Stimulated activated effector memory CD8-positive, alpha-beta T cell treated with anti-CD3 and anti-CD28 coated beads, Interleukin-12 subunit alpha, Interleukin-12 subunit beta, amount 100 ng/mL, for 72 hours (primary cell): ENCODE measurements around the gene MBD3.
"Not testable (repeated sequence)": the region's sequence is repeated elsewhere in the genome, so short reads cannot be mapped to it uniquely, and the experiment has no call there.

Experiments
- ATAC-seq: fragments of 150-1000 bp; cut with Tn5 transposase; 2 replicates; pipeline ENCODE4 v1.10.0; 2021
- DNase-seq, 2 donors: peaks; one replicate each; pipeline ENCODE4 v3.0.0; 2021 to 2022; ENCODE audit warnings: low spot score in 2 of 2
- H3K27ac Mint-ChIP-seq: one replicate; pipeline ENCODE4 v1.8.0; 2022; ENCODE audit warnings: mild to moderate bottlenecking, mixed read lengths
- H3K36me3 Mint-ChIP-seq: one replicate; pipeline ENCODE4 v1.8.0; 2022; ENCODE audit warnings: mild to moderate bottlenecking, mixed read lengths
- H3K4me1 Mint-ChIP-seq: one replicate; pipeline ENCODE4 v1.8.0; 2022; ENCODE audit warnings: mixed read lengths
- H3K4me3 Mint-ChIP-seq: one replicate; pipeline ENCODE4 v1.8.0; 2022; ENCODE audit warnings: mild to moderate bottlenecking, mixed read lengths
- H3K9me3 Mint-ChIP-seq: one replicate; pipeline ENCODE4 v1.8.0; 2022; ENCODE audit warnings: mixed read lengths

MBD3 gene

DNA sequence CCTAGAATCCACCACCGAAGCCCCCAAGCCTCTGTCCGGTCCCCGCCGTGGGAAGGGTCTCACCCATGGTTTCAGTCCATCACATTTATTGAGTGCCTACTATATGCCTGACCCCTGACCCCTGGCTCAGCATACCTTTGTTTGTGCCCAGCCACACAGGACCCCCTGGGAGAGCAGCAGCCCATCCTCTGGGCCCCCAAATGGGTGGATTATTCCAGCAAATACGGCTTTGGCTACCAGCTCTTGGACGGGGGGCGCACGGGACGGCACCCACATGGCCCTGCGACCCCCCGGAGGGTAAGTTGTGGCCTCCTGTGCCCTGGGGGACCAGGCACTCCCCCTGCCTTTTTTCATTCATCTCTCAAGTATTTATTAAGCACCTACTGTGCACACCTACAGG is 61.1 kb downstream of the MBD3 start:
- Mint-ChIP-seq H3K36me3 (no peaks in the 10 kb centered on the region), H3K4me1 (no peaks in the 10 kb centered on the region), H3K4me3 (no peak overlapping the region), H3K27ac (no peak overlapping the region), H3K9me3 (no peaks in the 10 kb centered on the region)
- no peak for ATAC-seq
- no peak for DNase-seq

DNA sequence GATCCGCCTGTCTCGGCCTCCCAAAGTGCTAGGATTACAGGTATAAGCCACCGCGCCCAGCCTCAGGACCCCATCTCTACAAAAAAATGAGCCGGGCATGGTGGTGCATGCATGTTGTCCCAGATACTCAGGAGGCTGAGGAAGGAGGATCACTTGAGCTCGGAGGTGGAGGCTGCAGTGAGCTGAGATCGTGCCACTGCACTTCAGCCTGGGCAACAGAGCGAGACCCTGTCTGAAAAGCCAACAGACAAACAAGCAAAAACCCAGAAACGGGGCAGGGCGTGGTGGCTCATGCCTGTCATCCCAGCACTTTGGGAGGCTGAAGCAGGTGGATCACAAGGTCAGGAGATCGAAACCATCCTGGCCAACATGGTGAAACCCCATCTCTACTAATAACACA is 61.8 kb downstream of the MBD3 start:
- H3K4me1 Mint-ChIP-seq, H3K36me3 Mint-ChIP-seq, H3K27ac Mint-ChIP-seq, H3K4me3 Mint-ChIP-seq, ATAC-seq, DNase-seq, H3K9me3 Mint-ChIP-seq: not testable (repeated sequence)

DNA sequence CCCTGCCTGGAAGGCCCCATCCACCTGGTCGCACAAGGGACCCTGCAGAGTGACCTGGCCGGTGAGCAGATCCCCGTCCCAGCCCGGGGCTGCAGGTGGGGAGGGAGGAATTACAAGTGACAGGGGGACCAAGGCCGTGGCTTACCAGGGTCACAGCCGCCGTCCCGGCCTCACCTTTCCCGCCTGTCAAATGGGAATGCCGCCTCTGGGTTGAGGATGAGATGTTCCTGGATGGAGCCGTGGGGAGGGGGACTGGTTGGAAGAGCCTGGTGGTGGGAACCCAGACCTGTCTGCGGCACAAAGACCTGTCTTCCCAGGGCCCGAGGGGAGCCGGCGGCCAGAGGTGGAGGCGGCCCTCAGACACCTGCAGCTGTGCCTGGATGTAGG is 63.2 kb downstream of the MBD3 start:
- Mint-ChIP-seq H3K36me3 (no peaks in the 10 kb centered on the region), H3K4me3 (no peak overlapping the region)

DNA sequence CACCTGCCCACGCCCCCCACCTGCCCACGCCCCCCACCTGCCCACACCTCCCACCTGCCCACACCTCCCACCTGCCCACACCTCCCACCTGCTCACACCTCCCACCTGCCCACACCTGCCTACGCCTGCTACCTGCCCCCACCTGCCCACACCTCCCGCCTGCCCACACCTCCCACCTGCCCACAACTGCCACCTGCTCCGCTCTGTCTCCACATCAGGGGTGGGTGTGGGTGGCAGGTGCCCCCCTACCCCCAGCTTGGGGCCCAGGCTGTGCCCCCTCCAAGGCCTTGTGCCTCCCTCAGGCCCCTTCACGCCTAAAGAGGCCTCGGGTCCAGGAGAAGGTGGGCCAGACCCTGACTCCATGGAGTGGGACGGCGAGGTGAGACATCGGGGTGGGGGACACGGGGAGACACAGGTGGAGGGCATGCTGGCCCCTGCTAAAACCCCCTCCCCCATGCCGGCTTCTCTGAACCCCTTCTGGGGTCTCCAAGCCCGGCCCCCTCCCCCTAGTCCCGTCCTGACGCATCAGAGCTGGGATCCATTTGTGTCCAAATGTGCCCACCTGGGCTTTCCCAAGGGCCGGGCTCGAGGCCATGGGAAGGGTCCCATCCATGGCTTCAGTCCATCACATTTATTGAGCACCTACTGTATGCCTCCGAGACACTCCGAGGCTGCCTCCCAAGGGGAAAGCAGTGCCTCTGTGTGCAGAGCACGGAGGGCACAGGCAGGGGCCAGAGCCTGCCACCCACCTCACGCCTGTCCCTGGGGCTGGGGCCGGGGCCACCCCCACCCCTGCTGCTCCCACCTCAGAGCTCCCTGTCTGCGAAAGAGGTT is 63.9 kb downstream of the MBD3 start:
- no peak for DNase-seq

More for the DNA sequence above, 63.2 kb downstream of the MBD3 start:
- Mint-ChIP-seq H3K9me3 (no peaks in the 10 kb centered on the region), H3K4me1 (peaks cover 7% of the 10 kb centered on the region), H3K27ac (no peak overlapping the region)
- ATAC-seq (no peak), DNase-seq (no peak)

DNA sequence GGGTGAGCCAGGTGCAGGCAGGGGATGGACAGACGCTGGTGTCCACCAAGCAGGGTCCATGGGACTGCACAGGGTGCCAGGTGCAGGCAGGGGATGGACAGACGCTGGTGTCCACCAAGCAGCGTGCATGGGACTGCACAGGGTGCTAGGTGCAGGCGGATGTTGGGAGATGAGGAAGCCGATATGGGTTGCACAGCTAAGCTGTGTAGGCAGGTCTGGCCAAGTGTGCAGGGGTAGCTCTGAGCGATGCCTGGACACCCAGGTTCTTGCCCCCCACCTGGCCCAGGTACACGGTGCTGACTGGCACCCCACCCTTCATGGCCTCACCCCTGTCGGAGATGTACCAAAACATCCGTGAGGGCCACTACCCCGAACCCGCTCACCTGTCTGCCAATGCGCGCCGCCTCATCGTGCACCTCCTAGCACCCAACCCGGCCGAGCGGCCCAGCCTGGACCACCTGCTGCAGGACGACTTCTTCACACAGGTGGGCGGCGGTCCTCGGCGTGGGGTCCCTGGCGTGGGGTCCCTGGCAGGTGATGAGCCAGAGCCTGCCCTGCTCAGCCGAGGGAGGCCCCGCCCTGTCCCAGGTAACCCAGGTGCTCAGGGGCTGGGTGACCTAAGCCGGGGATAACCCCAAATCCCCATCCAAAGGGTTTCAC is 64.9 kb downstream of the MBD3 start:
- Mint-ChIP-seq H3K9me3 (no peaks in the 10 kb centered on the region), H3K27ac (no peak overlapping the region), H3K36me3 (no peaks in the 10 kb centered on the region), H3K4me1 (peaks cover 9% of the 10 kb centered on the region), H3K4me3 (no peak overlapping the region)
- ATAC-seq, result no peak
- no peak for DNase-seq

More for the DNA sequence above, 63.9 kb downstream of the MBD3 start:
- no peak overlapping the region for H3K4me3 Mint-ChIP-seq
- no peak for ATAC-seq
- no peaks in the 10 kb centered on the region for H3K9me3 Mint-ChIP-seq
- peaks cover 9% of the 10 kb centered on the region for H3K4me1 Mint-ChIP-seq
- no peaks in the 10 kb centered on the region for H3K36me3 Mint-ChIP-seq
- no peak overlapping the region for H3K27ac Mint-ChIP-seq

DNA sequence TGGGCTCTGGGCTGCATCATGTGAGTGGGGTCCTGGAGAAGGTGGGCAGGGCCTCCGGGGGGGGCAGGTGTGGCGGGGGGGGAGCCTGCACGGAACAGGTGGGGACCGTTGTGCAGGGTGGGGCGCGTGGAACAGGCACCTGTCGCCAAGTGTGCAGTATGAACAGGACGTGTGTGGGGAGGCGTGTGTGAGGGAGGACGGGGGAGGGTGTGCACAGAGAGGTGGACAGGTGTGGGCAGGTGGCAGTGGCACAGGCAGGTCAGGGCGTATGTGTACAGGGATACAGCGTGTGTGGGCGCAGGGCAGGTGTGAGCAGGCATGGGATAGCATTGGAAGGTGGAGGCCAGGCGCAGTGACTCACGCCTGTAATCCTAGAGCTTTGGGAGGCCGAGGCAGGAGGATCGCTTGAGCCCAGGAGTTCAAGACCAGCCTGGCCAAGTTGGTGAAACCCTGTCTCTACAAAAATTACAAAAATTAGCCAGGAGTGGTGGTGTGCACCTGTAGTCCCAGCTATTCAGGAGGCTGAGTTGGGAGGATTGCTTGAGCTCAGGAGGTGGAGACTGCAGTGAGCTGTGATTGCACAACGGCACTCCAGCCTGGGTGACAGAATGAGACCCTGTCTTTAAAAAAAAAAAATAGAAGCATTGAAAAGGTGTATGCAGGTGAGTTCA is 65.6 kb downstream of the MBD3 start:
- Mint-ChIP-seq H3K4me3 (no peak overlapping the region), H3K27ac (no peak overlapping the region), H3K36me3 (no peaks in the 10 kb centered on the region), H3K9me3 (no peaks in the 10 kb centered on the region), H3K4me1 (peaks cover 9% of the 10 kb centered on the region)
- ATAC-seq (no peak), DNase-seq (no peak)

DNA sequence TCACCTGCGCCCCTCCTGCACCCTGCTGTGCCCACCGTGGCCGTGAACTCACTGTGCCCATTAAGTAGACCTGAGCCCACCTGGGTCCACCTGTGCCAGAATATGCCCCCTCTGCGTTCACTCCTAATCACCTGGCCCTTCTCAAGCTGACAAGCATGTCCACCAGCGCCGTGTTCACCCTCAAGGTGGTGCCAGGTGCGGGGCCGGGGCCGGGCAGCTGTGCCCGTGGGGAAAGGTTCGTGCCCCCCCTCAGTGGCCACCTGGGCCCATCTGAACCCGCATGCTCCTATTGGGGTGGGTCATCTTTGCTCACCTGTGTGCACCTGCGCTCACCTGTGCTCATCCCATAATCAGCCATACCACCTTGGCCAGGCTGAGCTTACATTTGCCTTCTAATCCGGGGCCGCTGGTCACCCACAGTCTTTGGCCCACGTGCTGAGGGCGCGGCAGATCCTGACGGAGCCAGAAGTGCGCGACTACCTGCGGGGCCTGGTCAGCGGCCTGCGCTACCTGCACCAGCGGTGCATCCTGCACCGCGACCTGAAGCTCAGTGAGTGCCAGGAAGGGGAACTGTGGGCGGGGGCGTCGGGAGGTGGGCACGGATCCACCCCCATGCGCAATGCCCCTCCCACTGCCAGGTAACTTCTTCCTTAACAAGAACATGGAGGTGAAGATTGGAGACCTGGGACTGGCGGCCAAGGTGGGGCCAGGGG is 66.4 kb downstream of the MBD3 start:
- peaks cover 9% of the 10 kb centered on the region for H3K4me1 Mint-ChIP-seq
- H3K27ac Mint-ChIP-seq, result no peak overlapping the region
- H3K9me3 Mint-ChIP-seq, result no peaks in the 10 kb centered on the region
- no peak overlapping the region for H3K4me3 Mint-ChIP-seq
- H3K36me3 Mint-ChIP-seq, result no peaks in the 10 kb centered on the region
- ATAC-seq (no peak), DNase-seq (no peak)

DNA sequence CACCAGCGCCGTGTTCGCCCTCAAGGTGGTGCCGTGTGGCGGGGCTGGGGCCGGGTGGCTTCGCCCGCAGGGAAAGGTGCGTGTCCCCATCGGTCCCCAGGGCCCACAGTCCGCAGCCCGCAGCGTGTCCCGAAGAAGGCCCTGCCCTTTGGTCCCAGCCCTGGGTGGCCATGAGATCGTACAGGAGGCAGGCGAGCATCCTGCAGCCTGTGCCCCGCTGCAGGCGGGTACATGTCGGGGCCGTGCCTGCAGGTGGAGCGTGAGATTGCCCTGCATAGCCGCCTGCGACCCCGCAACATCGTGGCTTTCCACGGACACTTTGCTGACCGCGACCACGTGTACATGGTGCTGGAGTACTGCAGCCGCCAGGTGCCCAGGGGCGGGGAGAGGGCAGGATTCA is 67.3 kb downstream of the MBD3 start:
- H3K27ac Mint-ChIP-seq, result no peak overlapping the region
- peaks cover 9% of the 10 kb centered on the region for H3K4me1 Mint-ChIP-seq
- no peak for DNase-seq
- no peaks in the 10 kb centered on the region for H3K36me3 Mint-ChIP-seq
- no peak for ATAC-seq
- H3K4me3 Mint-ChIP-seq, result no peak overlapping the region
- H3K9me3 Mint-ChIP-seq, result no peaks in the 10 kb centered on the region

DNA sequence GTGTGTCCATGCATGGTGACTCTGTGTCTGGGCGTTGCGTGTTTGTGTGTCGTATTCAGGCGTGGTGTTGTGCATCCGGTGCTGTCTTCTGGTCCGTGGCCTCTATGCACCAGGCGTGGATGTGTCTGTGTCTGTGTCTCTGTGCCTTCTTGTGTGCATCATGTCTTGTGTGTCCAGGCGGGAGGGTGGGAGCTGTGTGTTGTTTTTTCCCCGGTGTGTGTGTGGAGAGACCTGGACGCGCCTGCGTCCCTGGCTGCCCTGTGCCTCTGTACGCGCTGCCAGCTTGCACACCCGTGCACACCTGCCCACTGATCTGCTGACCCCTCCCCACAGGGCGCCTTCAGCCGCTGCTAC is 67.7 kb downstream of the MBD3 start:
- Mint-ChIP-seq H3K4me1 (peaks cover 9% of the 10 kb centered on the region), H3K9me3 (no peaks in the 10 kb centered on the region), H3K36me3 (no peaks in the 10 kb centered on the region), H3K27ac (no peak overlapping the region), H3K4me3 (no peak overlapping the region)
- ATAC-seq (no peak), DNase-seq (no peak)

DNA sequence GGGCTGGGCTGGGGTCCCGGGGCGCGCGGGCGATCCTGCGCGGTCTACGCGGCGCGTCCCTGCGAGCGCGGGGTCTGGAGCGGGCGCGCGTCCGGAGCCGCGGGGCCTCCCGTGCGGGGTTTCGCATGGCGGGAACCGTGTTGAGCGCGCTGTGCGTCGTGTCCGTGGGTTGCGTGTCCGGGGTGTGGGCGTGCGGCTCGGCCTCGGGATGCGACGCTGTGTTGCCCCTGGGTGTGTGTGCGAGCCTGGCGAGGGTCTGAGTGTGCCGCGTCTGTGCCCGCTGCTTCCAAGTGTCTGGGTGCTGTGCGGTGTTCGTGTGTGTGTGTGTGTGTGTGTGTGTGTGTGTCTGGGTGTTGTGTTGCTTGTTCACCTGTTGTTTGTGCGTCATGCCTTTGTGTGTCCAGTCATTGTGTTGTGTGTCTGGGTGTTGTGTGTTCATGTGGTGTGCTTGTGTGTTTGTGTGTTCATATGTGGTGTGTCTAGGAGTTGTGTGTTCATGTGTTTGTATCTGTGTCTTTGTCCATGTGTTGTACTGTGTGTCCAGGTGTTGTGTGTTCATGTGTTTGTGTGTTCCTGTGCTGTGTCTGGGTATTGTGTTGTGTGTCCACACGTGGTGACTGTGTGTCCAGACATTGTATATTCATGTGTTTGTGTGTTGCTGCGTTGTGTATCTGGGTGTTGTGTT is 68.2 kb downstream of the MBD3 start:
- H3K4me1 Mint-ChIP-seq, result peaks cover 9% of the 10 kb centered on the region
- no peak overlapping the region for H3K4me3 Mint-ChIP-seq
- no peaks in the 10 kb centered on the region for H3K36me3 Mint-ChIP-seq
- no peak for ATAC-seq
- no peak for DNase-seq
- no peaks in the 10 kb centered on the region for H3K9me3 Mint-ChIP-seq
- no peak overlapping the region for H3K27ac Mint-ChIP-seq
